Measurements from ENCODE around the gene TRANK1. TPM values are rescaled to one million over a fixed set of nuclear protein-coding genes. Genes with fewer than 3 reads are reported as not detected.

TRANK1 gene
- total RNA-seq, 4 donors from 2014 or later: 9.4 to 31.5 (median 14.6) TPM

DNA sequence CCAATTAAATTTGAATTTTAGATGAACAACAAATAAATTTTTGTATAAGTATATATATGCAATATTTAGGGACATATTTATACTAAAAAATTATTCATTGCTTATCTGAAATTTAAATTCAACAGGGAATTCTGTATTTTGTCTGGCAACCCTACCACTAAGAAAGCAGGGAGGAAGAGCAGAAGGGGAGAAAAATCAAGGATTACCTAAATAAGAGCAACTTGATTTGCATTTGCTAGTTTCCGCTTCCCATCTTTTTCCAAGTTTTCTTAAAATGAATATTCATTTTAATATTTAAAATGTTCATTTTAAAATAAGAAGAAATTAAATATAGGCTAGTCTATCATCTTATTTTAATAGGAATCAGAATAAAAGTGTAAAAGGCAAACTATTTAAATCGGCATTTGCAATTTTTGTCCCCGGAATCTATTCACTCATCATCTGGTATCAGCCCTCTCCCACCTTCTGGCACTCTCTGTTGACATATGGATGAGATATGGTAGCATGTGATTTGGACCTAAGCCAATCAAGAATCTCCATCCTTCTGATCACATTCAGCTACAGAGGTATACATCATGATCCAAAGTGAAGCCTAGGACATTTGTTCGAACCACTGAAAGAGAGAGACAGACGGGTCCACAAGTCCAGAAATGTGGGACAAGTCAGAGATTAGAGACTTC, 82.6 kb downstream of the TRANK1 start:
- ATAC-seq (ENCODE audit: low FRiP score) (no peak), DNase-seq (ENCODE audit: low spot score) (no peak)
- TF ChIP-seq, protein P1, sequence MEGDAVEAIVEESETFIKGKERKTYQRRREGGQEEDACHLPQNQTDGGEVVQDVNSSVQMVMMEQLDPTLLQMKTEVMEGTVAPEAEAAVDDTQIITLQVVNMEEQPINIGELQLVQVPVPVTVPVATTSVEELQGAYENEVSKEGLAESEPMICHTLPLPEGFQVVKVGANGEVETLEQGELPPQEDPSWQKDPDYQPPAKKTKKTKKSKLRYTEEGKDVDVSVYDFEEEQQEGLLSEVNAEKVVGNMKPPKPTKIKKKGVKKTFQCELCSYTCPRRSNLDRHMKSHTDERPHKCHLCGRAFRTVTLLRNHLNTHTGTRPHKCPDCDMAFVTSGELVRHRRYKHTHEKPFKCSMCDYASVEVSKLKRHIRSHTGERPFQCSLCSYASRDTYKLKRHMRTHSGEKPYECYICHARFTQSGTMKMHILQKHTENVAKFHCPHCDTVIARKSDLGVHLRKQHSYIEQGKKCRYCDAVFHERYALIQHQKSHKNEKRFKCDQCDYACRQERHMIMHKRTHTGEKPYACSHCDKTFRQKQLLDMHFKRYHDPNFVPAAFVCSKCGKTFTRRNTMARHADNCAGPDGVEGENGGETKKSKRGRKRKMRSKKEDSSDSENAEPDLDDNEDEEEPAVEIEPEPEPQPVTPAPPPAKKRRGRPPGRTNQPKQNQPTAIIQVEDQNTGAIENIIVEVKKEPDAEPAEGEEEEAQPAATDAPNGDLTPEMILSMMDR (IDR thresholded peaks at IDR 0.05): no peak

DNA sequence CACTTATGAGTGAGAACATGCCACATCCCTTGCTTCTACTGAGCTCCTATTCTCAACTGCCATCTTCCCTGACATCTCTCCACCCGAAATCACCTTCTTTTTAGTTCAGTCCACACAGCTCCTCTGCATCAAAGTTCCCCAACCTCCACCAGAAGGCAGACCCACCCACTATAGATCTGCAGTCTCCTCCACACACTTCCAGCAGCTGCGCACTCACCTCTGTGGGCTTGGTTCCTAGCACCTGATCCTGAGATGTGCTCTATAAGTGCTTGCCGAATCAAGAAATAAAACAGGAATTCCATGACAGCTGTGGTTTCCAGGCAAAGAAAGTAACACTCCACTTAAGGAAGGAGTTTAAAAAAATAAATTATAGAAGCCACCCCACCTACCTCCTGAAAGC, 85.4 kb downstream of the TRANK1 start:
- DNase-seq (ENCODE audit: low spot score) (no peak), ATAC-seq (ENCODE audit: low FRiP score) (no peak)
- TF ChIP-seq, protein P1 (IDR thresholded peaks at IDR 0.05): no peak

- TF ChIP-seq, protein P1 (IDR thresholded peaks at IDR 0.05): no peak
- DNase-seq (ENCODE audit: low spot score) (no peak), ATAC-seq (ENCODE audit: low FRiP score) (no peak)
These were observed 92.8 kb downstream of the TRANK1 start for GRCh38 chr3:36852071-36852470.

DNA sequence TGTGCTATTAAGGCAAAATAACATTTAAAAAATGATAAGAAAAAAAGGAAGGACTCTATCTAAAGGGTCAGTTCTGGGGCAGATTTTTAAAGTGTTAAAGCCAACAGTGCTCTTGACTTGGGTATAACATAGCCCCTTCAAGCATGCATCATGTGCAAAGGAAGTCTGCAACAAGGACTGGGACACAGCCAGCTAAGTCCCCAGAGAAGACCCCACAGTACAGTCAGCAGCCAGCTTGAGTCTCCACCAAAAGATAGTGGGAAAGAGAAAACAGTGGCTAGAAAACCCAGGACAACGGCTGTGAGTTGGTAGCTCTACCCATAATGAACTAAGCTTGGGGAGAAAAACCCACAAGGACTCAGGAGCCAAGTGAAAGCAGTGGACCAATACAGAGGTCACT, 94.1 kb downstream of the TRANK1 start:
- DNase-seq (ENCODE audit: low spot score) (no peak), ATAC-seq (ENCODE audit: low FRiP score) (no peak)
- TF ChIP-seq, protein P1 (IDR thresholded peaks at IDR 0.05): no peak

GRCh38 chr3:36846406-36846805, 98.4 kb downstream of the TRANK1 start:
- TF ChIP-seq, protein P1 (IDR thresholded peaks at IDR 0.05): no peak
- ATAC-seq (ENCODE audit: low FRiP score): no peak
- no peak for DNase-seq (ENCODE audit: low spot score)

GRCh38 chr3:36843065-36844051, 101.5 kb downstream of the TRANK1 start:
- ATAC-seq (ENCODE audit: low FRiP score) (no peak), DNase-seq (ENCODE audit: low spot score) (no peak)
- TF ChIP-seq, protein P1 (IDR thresholded peaks at IDR 0.05): no peak

Measured in omental fat pad (tissue), 4 donors.